K562 (cell line): Measurements from ENCODE around the gene PRAMEF12. TPM values are rescaled to one million over a fixed set of nuclear protein-coding genes. Genes with fewer than 3 reads are reported as not detected.

Experiments used
- ATAC-seq: fragments of 200-7000 bp; cut with Tn5 transposase; 3 replicates; pipeline ENCODE4 v1.9.1; 2020; ENCODE audit warnings: moderate library complexity
- BruUV-seq: library from RNA; stranded (reverse); fragments of 400-500 nt; replicated peaks from 2 replicates; lab custom pipeline; 2021; lab: Mats Ljungman, UMichigan
- CTCF ChIA-PET: fragments of 300-600 bp; formaldehyde crosslinking; extraction: SDS; loops from one replicate; lab custom pipeline; 2021; ENCODE audit warnings: low intra/inter-chr PET ratio; lab: Yijun Ruan, JAX
- POLR2A ChIA-PET: fragments of 300-600, 350-650 bp; sonication (Branson Sonifier 250); formaldehyde crosslinking; extraction: SDS; loops from one replicate; lab custom pipeline; 2021; ENCODE audit warnings: antibody characterized with exemption, inconsistent platforms; lab: Yijun Ruan, JAX
- DNase-seq, 4 experiments: peaks; one replicate each; pipeline versions ENCODE4 v3.0.0 to v3.0.0-alpha.2; 2011 to 2018; ENCODE audit warnings: low spot score in 3 of 4, mixed read lengths in 3 of 4; ENCODE audit errors: extremely low read depth in 1 of 4
- FAIRE-seq: peaks from 2 replicates; lab custom pipeline; 2011; peaks lifted over from hg19 to GRCh38; lab: Jason Lieb, UNC
- H2AFZ ChIP-seq: 2 replicates; pipeline ENCODE4 v1.6.0; 2011; ENCODE audit warnings: low read depth, low read length, control low read depth, inconsistent platforms
- H3K27ac ChIP-seq: fragments of 200-600 bp; 3 replicates; pipeline ENCODE4 v1.8.0; 2011; ENCODE audit warnings: low read depth, mild to moderate bottlenecking, control low read depth, inconsistent platforms, low read length, moderate library complexity, mixed read lengths; ENCODE audit errors: extremely low read depth
- H3K27me3 ChIP-seq, 2 experiments: fragments of 300-600 bp in 1 of 2; 2 replicates in 1 of 2; 3 replicates in 1 of 2; pipeline versions ENCODE4 v1.6.0 to v1.8.0; 2011; ENCODE audit warnings: inconsistent platforms in 2 of 2, low read length in 2 of 2, mild to moderate bottlenecking in 1 of 2, mixed read lengths in 1 of 2, moderate library complexity in 1 of 2; ENCODE audit not compliant: control insufficient read depth in 2 of 2, insufficient read depth in 2 of 2
- H3K36me3 ChIP-seq: fragments of 300-600 bp; 3 replicates; pipeline ENCODE4 v1.8.0; 2011; ENCODE audit warnings: mild to moderate bottlenecking, low read length, inconsistent platforms; ENCODE audit not compliant: control insufficient read depth, insufficient read depth
- H3K4me1 ChIP-seq, 2 experiments: fragments of 200-600 bp in 1 of 2; replicated peaks in 1 of 2; 2 replicates in 1 of 2; 3 replicates in 1 of 2; pipeline versions ENCODE4 v1.5.1 to v1.8.0; 2011; ENCODE audit warnings: inconsistent platforms in 2 of 2, low read length in 2 of 2, mild to moderate bottlenecking in 1 of 2, mixed read lengths in 1 of 2, moderate library complexity in 1 of 2; ENCODE audit not compliant: control insufficient read depth in 2 of 2, insufficient read depth in 2 of 2
- H3K4me2 ChIP-seq: 2 replicates; pipeline ENCODE4 v1.6.1; 2011; ENCODE audit warnings: low read length, control low read depth, inconsistent platforms, mixed read lengths; ENCODE audit not compliant: insufficient read depth
- H3K4me3 ChIP-seq: fragments of 200-600 bp; sonication (generic), shearing (Covaris generic); 2 replicates; pipeline ENCODE4 v1.5.1; 2016; ENCODE audit warnings: control low read depth, inconsistent platforms
- H3K79me2 ChIP-seq: fragments of 200-600 bp; 3 replicates; pipeline ENCODE4 v1.8.0; 2011; ENCODE audit warnings: low read length, inconsistent platforms; ENCODE audit not compliant: control insufficient read depth, insufficient read depth
- H3K9ac ChIP-seq, 2 experiments: 2 replicates each; pipeline versions ENCODE4 v1.6.0 to v1.6.1; 2011; ENCODE audit warnings: low read depth in 2 of 2, low read length in 2 of 2, control low read depth in 1 of 2, inconsistent platforms in 1 of 2, mild to moderate bottlenecking in 1 of 2, mixed read lengths in 1 of 2; ENCODE audit not compliant: insufficient read depth in 1 of 2
- H3K9me1 ChIP-seq: one replicate; pipeline ENCODE4 v1.6.0; 2011; ENCODE audit warnings: inconsistent platforms, mild to moderate bottlenecking, low read length, moderate library complexity; ENCODE audit not compliant: control insufficient read depth, insufficient read depth
- H3K9me3 ChIP-seq: replicated peaks from 2 replicates; pipeline ENCODE4 v1.5.1; 2011; ENCODE audit warnings: low read depth, low read length, inconsistent platforms; ENCODE audit not compliant: control insufficient read depth, insufficient read depth
- H4K20me1 ChIP-seq: replicated peaks from 2 replicates; pipeline ENCODE4 v1.6.1; 2011; ENCODE audit warnings: low read length, inconsistent platforms, mixed read lengths; ENCODE audit not compliant: control insufficient read depth, insufficient read depth
- ERF ChIP-seq: fragments of 450-650 bp; formaldehyde crosslinking; IDR thresholded peaks from 2 replicates; pipeline ENCODE4 v1.4.0; 2020; ENCODE audit warnings: mild to moderate bottlenecking, mixed read lengths
- RFX5 ChIP-seq: IDR thresholded peaks from 2 replicates; pipeline ENCODE4 v1.6.1; 2011; ENCODE audit warnings: low read depth, mild to moderate bottlenecking, improper control_type of control experiment, low read length
- ZBTB34 ChIP-seq: fragments of 250-450 bp; sonication (Bioruptor Pico); IDR thresholded peaks from 2 replicates; pipeline ENCODE4 v1.8.0; 2021; ENCODE audit warnings: mild to moderate bottlenecking, moderate library complexity
- ZNF146 ChIP-seq: IDR thresholded peaks from one replicate; pipeline ENCODE4 v1.6.1; 2018; ENCODE audit warnings: missing compliant biosample characterization; ENCODE audit not compliant: unreplicated experiment
- WGBS: fragments of 100-300 bp; shearing (Covaris generic); methylation state at CpG from one replicate; pipeline ENCODE4 v1.1.6; 2016; ENCODE audit warnings: low coverage, mixed read lengths; ENCODE audit not compliant: insufficient coverage; ENCODE audit errors: missing lambda C conversion rate; 5-methylcytosine and 5-hydroxymethylcytosine counted together
- in situ Hi-C: fragments of 300-500 bp; cut with MboI; formaldehyde crosslinking; loops from 4 replicates; pipeline ENCODE4 v1.15.0; 2018; ENCODE audit warnings: inconsistent platforms, mixed read lengths
- intact Hi-C: fragments of 100-400 bp; cut with micrococcal nuclease; formaldehyde crosslinking; loops from 2 replicates; pipeline ENCODE4 v1.14.2; 2022
- polyA plus RNA-seq, 8 experiments: library from polyadenylated mRNA; depleted of rRNA in 4 of 8; stranded (reverse) in 5 of 8; unstranded in 3 of 8; fragments of >200 nt; fragmentation: Nextera tagmentation in 2 of 8; fragmentation: Illumina TruSeq in 1 of 8; extraction: Ambion mirVana in 2 of 8; extraction: Trizol in 1 of 8; gene quantifications; 2 replicates each; pipeline versions ENCODE4 v1.2.1 to v1.2.3, GENCODE V29; 2011 to 2014; ENCODE audit warnings: inconsistent platforms in 1 of 8, missing spikeins in 1 of 8
- total RNA-seq, 7 experiments: library from RNA; depleted of rRNA in 6 of 7; stranded (reverse); fragments of >200 nt in 6 of 7; fragmentation: Illumina TruSeq in 2 of 7; extraction: Trizol in 2 of 7; gene quantifications; 2 replicates each; pipeline versions ENCODE4 v1.2.1 to v1.2.3, GENCODE V29; 2011 to 2021; ENCODE audit warnings: low replicate concordance in 1 of 7

Gene PRAMEF12
- total and polyA plus RNA-seq, 9 of the 15 experiments (the other 6 are each of a cell fraction or from before 2014, with no cell fraction given) = not detected

GRCh38 chr1:12734651-12735050, 38.9 kb upstream of the PRAMEF12 start:
- no peak for TF ChIP-seq ERF (CRISPR knock-in tag)
- Histone ChIP-seq H3K9me1 (no peaks in the 10 kb centered on the region), H3K79me2 (no peaks in the 10 kb centered on the region), H3K4me1 (no peaks in the 10 kb centered on the region), H4K20me1 (no peaks in the 10 kb centered on the region), H3K9ac (no peak overlapping the region), H3K27ac (no peak overlapping the region), H3K4me2 (no peak overlapping the region), H2AFZ (no peak overlapping the region), H3K27me3 (no peaks in the 10 kb centered on the region), H3K9me3 (no peaks in the 10 kb centered on the region), H3K4me3 (no peak overlapping the region), H3K36me3 (no peaks in the 10 kb centered on the region)
- ChIA-PET POLR2A (no interaction called here), CTCF (no interaction called here)
- in situ Hi-C loops (no loop called here), intact Hi-C loops (no loop called here)
- DNase-seq (no peak), FAIRE-seq (no peak), ATAC-seq (no peak)
- WGBS = 1% methylated on average over 3 of the region's 3 CpGs
- no TSS peak for BruUV-seq

GRCh38 chr1:12738934-12739333, 34.6 kb upstream of the PRAMEF12 start:
- ATAC-seq = no peak
- 6% methylated on average over 1 of the region's 1 CpG for WGBS
- intact Hi-C loops (no loop called here), in situ Hi-C loops (no loop called here)
- no peak for DNase-seq
- Histone ChIP-seq H3K4me3 (no peak overlapping the region), H3K27me3 (no peaks in the 10 kb centered on the region), H3K9me3 (no peaks in the 10 kb centered on the region), H3K27ac (no peak overlapping the region), H3K9ac (no peak overlapping the region), H2AFZ (no peak overlapping the region), H4K20me1 (no peaks in the 10 kb centered on the region), H3K36me3 (no peaks in the 10 kb centered on the region), H3K4me2 (no peak overlapping the region), H3K79me2 (no peaks in the 10 kb centered on the region), H3K9me1 (no peaks in the 10 kb centered on the region), H3K4me1 (no peaks in the 10 kb centered on the region)
- POLR2A ChIA-PET = no interaction called here
- BruUV-seq = no TSS peak
- CTCF ChIA-PET = no interaction called here
- no peak for TF ChIP-seq RFX5
- peak; percentile 57 for TF ChIP-seq ZNF146 (CRISPR knock-in tag)
- no peak for TF ChIP-seq ZBTB34 (CRISPR knock-in tag)
- FAIRE-seq = no peak
